Fibroblast of mammary gland (primary cell): ENCODE data around the gene FMNL1.

Experiments used
- DNase-seq: peaks from one replicate; pipeline ENCODE4 v3.0.0-alpha.2; 2010; ENCODE audit warnings: low read depth
- H3K4me3 ChIP-seq: 2 replicates; pipeline ENCODE4 v1.5.1; 2011; ENCODE audit warnings: low read depth, mild to moderate bottlenecking, low read length, moderate library complexity; ENCODE audit not compliant: control insufficient read depth
- TF ChIP-seq, protein P1 (sequence below): conservative IDR thresholded peaks from 2 replicates; pipeline ENCODE4 v1.5.1; 2011; ENCODE audit warnings: low read depth, low read length, inconsistent platforms; ENCODE audit not compliant: control insufficient read depth, insufficient read depth

The FMNL1 gene

DNA sequence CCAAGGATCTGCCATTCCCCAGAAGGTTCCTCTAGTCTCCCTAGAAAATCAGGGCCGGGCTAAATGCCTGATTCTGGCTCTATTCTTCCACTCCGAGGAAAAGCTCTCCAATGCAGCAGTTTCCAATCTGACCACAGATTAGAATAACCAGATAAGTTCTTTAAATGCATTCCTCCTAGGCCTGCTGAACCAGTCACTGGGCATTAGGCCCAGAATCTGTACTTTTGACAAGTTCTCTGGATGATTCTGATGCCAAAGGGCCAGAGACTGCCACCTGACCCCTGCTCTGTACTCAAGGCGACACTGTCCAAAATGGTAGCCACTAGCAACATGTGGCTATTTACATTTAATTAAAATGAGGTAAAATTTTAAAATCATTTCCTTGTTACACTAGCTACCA is 72.8 kb downstream of the FMNL1 start:
- DNase-seq = peak; percentile 81
- no peak overlapping the region for H3K4me3 ChIP-seq
- TF ChIP-seq, protein P1, sequence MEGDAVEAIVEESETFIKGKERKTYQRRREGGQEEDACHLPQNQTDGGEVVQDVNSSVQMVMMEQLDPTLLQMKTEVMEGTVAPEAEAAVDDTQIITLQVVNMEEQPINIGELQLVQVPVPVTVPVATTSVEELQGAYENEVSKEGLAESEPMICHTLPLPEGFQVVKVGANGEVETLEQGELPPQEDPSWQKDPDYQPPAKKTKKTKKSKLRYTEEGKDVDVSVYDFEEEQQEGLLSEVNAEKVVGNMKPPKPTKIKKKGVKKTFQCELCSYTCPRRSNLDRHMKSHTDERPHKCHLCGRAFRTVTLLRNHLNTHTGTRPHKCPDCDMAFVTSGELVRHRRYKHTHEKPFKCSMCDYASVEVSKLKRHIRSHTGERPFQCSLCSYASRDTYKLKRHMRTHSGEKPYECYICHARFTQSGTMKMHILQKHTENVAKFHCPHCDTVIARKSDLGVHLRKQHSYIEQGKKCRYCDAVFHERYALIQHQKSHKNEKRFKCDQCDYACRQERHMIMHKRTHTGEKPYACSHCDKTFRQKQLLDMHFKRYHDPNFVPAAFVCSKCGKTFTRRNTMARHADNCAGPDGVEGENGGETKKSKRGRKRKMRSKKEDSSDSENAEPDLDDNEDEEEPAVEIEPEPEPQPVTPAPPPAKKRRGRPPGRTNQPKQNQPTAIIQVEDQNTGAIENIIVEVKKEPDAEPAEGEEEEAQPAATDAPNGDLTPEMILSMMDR = no peak

DNA sequence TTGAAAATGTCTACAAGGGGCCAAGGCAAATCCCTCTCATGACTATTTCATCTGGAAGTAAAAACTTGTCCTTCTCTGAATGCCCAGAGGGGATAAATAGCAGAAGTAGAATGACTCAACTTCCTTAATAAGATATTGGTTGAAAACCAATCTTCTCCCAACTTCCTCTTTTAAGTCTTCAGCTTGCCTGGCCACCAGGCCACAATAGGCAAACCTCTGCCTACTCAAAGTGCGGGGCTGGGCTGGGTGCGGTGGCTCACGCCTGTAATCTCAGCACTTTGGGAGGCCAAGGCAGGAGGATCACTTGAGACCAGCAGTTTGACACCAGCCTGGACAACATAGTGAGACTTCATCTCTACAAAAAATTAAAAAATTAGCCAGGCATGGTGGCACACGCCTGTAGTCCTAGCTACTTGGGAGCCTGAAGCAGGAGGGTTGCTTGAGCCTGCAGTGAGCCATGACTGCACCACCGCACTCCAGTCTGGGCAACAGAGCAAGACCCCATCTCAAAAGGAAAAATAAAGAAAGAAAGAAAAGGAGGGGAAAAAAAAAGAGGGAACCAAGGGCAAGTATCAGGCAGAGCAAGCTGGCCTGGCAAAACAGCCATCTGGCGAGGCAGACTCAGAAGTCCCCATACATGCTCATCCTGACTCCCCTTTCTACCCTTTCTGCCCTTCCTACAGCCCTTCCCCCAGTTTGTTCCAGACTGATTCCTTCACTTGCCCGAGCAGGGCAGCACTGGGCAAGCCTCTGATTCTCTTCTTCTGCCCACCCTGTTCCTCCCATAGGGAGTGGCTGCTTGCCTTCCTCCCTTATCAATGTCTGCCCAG is 74.5 kb downstream of the FMNL1 start:
- peak; percentile 68 for DNase-seq
- H3K4me3 ChIP-seq = no peak overlapping the region
- TF ChIP-seq, protein P1 = no peak

DNA sequence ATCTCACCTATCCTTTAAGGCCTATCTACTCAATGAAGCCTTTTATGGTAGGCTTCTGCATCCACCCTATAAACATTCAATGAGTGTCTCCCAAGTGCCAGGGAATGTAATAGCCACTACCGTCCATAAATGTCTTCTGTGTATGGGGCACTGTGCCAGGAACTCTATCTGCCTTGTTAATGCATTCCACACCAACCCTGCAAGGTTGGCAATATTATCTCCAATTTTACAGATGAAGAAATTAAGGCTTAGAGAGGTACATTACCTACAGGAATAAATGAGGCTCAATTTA is 75.1 kb downstream of the FMNL1 start:
- no peak for DNase-seq
- H3K4me3 ChIP-seq = no peak overlapping the region
- TF ChIP-seq, protein P1 = no peak
